GM18502 (cell line): ENCODE data around the gene TAAR6.
"Not testable (repeated sequence)": the region's sequence is repeated elsewhere in the genome, so short reads cannot be mapped to it uniquely, and the experiment has no call there.

ENCODE experiments used
- ATAC-seq: cut with Tn5 transposase; IDR thresholded peaks from one replicate; pipeline ENCODE4 v1.9.1; 2021; ENCODE audit warnings: mild to moderate bottlenecking; ENCODE audit not compliant: unreplicated experiment, poor library complexity

TAAR6 gene

GRCh38 chr6:132570221-132570777 is at the start of gene TAAR6:
TAAR6 (plus strand) TSS chr6:132570322; CDS start chr6:132570322, 0 bp downstream.
- no peak for ATAC-seq

DNA sequence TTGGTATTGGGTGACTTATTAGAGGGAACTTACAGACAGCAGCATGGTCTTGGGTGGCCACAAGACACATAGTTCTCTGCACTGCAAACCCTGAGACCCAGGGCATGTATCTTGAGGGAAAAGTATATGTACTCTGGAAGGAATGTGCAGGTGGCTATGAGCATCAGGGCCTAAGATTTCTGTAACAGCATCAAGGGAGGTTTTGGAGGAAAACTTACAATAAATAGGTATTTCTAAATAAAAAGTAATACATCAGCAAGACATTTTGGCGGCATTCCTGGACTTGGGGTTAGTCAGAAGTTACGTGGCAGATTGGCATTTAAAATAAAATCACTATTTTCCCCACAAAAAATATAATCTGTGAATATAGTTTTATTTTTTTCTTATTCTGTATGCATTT is 49.2 kb upstream of the TAAR6 start:
- ATAC-seq = no peak

DNA sequence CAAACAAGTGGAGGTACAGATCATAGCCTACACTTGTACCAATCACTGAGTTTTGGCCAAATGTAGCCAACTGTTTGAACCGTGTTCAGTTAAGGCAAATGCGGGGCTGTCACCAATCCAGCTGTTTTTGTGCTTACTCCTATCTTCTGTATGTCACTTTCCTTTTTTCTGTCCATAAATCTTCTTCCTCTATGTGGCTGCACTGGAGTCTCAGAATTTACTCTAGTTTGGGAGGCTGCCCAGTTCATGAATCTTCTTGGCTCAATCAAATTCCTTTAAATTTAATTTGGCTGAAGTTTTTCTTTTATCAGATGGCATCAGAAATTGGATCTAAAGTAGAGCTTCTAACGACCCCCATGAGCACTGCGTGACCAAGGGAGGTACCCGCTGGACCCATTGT is 45.5 kb upstream of the TAAR6 start:
- no peak for ATAC-seq

DNA sequence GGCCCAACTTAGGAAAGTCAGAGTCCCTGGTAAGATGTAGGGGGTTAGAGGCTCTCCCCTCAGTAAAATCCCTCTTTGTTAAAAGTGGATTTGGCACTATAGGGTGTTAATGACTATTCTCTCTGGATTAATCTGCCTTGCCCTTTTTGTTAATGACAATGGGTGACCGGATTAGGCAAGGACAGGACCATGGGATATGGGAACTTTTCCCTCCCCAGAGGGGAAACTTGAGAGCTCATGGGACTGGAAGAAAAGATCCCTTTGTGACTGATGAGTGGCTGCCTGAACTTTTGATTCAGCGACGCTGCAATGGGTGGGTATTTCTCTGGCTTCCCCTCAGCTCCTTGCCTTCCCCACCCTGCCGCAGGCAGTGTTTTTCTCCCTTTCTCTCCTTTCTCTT is 44.3 kb upstream of the TAAR6 start:
- no peak for ATAC-seq

- no peak for ATAC-seq
These were observed 43.7 kb upstream of the TAAR6 start for GRCh38 chr6:132526461-132526860.

GRCh38 chr6:132527791-132528190 is 42.3 kb upstream of the TAAR6 start:
- no peak for ATAC-seq

DNA sequence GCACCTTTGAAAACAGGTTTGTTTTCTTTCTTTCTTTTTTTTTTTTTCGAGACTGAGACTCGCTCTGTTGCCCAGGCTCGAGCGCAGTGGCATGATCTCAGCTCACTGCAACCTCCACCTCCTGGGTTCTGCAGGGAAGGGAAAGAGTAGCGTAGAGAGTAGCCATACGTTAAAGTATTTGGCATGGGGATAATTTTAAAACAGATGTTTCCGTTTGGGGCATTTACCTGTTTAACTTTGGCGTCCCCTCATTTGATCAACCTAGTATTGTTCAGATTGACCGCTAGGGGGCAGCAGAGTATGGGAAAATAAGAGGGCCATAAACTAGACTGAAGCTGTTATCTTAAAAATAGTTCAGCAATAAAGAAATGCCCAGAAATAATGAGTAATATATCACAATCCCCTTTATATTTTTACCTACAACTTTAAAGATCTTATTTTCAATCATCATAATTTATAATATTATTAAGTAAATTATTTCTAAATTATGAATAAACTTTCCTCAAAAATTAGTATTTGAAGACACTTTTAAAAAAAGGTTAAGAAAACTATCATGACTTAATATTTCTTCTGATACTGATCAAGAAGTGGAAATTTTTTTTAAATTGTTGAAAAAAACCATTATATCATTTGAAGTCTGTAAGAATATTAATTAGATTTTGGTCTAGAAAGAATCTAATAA is 39.7 kb upstream of the TAAR6 start:
- ATAC-seq = peak; percentile 92

GRCh38 chr6:132534546-132534945 is 35.6 kb upstream of the TAAR6 start:
- not testable (repeated sequence) for ATAC-seq

DNA sequence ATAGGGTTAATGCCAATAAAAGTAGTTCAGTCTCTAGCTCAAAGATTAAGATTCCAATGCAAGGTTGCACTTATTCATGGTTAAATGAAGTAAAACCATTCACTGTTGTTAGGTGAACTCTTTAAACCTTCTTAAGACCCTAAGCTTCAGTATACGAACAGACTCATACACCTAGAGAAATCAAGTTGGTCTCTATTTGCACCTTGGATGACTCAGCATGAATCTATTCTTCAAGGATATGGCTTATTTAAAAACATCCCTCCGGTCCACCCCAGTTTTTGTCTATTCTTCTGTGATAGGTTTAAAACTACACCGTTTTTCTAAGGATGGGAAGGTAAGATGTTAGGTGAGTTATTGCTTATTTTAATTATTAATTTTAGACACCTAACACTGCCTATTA is 33.0 kb upstream of the TAAR6 start:
- no peak for ATAC-seq

- ATAC-seq = no peak
These were observed 32.1 kb upstream of the TAAR6 start, which contains the start of gene TAAR9 for GRCh38 chr6:132537977-132538376. TAAR9 (plus strand) TSS chr6:132538277; CDS start chr6:132538290, 13 bp downstream.

GRCh38 chr6:132544826-132545225 is 25.3 kb upstream of the TAAR6 start:
- no peak for ATAC-seq

DNA sequence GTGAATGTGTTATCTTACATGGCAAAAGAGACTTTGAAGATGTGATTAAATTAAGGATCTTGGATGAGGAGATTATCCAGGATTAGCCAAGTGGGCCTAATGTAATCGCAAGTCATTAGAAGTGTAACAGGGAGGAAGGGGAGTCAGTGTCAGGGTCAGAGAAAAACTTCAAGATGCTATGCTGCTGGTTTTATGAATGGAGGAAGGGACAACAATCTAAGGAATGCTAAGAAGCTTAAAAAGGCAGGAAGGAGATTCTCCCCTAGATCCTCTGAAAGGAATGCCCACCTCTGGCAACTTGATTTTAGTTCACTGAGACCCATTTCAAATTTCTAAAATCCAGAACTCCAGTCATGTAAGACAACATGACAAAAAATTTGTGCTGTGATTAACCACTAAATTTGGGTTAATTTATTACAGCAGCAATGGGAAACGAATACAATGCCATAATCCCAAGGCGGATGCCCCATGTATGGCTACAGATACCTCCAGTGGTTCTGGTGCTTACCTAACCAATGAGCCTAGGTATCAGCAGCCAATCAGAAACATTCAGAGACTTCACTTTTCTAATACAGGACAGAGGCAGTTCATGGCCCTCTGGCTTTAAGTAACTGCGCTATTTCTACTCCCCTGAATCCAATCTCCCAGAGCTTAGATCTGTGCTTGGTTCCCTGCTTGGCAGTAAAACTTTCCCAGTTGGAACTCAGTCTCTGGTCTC is 21.2 kb upstream of the TAAR6 start:
- no peak for ATAC-seq

GRCh38 chr6:132551214-132551613 is 18.9 kb upstream of the TAAR6 start:
- ATAC-seq = no peak

- no peak for ATAC-seq
These were observed 17.8 kb upstream of the TAAR6 start, which contains the start of gene TAAR8 for GRCh38 chr6:132552372-132552771. TAAR8 (plus strand) TSS chr6:132552672; CDS start chr6:132552693, 21 bp downstream.

- ATAC-seq = not testable (repeated sequence)
These were observed 10.0 kb upstream of the TAAR6 start for GRCh38 chr6:132560087-132560486.

DNA sequence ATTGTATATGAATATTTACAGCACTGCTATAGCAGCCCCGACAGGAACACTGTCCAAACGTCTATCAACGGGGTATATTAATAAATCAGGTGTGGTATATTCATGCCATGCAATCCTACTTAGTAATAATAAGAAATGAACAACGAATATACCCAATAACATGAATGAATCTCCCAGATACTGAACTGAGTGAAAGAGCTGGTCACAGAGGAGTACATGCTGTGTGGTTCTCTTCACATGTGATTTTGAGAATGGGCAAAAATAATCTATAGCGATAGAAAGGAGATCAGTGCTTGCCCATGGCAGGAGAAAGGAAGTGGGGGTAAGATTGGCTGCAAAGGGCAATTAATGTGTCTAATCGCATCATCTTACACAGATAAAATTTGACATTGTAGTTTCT is 3.7 kb upstream of the TAAR6 start:
- ATAC-seq = no peak

DNA sequence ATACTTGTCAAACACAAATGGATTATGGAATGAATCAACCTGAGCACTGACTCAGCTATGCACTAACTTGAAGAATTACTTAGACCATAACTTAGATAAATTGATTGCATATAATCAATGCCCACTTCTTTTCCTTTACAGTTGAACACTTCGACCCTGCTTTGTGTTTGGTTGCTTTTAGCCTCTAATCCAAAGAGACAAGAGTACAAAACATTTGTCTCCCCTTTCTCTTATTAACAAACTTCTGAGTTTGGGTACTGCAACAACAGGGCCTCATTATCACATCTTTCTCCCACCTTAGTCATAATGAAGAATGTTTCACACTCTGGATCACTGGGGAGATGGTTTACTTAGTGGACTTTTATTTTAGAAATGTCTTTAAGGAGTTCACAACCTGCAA is 2.6 kb upstream of the TAAR6 start:
- no peak for ATAC-seq

DNA sequence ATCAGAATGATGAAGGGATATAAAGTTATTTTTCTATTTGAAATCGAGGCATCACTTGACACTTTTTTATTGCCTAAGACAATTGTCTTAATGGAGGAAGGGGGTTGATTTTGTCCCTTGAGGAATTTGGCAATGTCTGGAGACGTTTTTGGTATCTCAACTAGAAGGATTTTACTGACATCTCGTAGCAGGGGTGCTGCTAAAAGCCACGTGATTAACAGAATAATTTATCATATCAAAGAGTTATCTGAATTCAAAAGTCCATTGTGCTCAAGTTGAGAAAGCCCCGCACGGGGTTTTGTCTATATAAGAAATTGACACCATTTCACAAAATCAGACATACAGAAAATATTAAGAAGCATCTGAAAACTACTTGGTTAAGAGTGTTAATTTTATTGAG is 1.5 kb upstream of the TAAR6 start:
- no peak for ATAC-seq

GRCh38 chr6:132569170-132569569 is 952 bp upstream of the TAAR6 start:
- ATAC-seq = no peak

- ATAC-seq = no peak
These were observed 1.7 kb downstream of the TAAR6 start for GRCh38 chr6:132571774-132572173.

DNA sequence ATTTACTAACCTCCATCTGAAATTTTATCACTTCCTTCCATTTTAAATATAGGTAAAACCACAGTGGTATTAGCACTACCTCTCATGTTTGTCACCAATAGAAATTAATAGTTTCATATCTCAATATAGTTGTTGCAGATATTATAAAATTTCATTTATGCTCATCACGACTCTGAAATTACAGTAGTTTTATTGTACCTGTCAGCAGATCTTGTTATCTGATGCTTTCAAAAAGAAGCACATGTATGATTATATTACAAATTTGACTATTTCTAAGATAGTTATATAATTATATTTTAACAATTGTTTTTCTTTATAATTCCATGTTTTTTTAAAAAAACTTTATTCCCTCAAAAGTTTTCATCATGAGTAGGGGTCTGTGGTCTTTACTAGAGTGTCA is 14.6 kb downstream of the TAAR6 start:
- ATAC-seq = no peak
